ENCODE results near the gene RIMS4.

The RIMS4 gene

DNA sequence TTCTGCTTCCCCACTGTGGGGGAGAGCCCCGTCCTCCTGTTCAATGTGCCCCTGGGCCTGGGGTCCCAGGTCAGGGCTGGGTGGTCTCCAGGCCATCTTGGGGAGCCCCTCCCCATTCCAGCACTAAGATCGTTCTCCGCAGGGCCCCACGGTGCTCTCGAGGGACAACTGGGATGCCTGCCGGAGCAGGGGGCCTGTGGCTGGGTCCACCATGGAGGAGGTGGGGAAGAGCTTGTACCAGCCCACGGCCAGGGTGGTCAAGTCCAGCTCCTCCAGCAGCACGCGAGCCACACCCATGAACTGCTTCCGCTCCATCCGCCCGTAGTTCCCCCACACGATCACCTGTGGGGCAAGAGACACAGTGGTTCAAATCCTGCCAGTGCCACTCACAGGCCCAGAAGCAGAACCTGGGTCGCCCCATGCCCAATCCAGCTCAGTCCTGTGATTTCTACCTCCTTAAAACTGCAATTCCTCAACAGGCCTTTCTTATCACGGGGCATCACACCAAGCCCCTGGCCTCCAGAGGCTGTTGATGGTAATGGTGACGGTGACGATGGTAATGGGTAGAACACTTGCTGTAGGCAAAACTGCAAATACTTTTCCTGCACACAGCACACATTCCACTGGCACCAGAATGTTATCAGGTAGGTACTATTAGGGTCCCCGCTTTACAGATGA, 54.2 kb downstream of the RIMS4 start:
- Histone ChIP-seq H3K4me3 (replicated peaks; ENCODE audit: insufficient read depth, low read length) (no peak overlapping the region), H3K27me3 (ENCODE audit: insufficient read depth, poor library complexity, severe bottlenecking) (peaks cover 3% of the 10 kb centered on the region), H3K27ac (replicated peaks) (no peak overlapping the region)
- no peak for DNase-seq (ENCODE audit: low read depth in 1 of 2, low spot score in 1 of 2)
- TF ChIP-seq POLR2AphosphoS5 (IDR thresholded peaks at IDR 0.05; ENCODE audit: low read depth) (no peak), SPI1 (IDR thresholded peaks at IDR 0.05; ENCODE audit: borderline replicate concordance, low read depth) (no peak), GABPA (IDR thresholded peaks at IDR 0.05; ENCODE audit: low read depth) (no peak), REST (IDR thresholded peaks at IDR 0.05; ENCODE audit: insufficient replicate concordance, low read depth) (no peak)
- TF ChIP-seq, protein P1, sequence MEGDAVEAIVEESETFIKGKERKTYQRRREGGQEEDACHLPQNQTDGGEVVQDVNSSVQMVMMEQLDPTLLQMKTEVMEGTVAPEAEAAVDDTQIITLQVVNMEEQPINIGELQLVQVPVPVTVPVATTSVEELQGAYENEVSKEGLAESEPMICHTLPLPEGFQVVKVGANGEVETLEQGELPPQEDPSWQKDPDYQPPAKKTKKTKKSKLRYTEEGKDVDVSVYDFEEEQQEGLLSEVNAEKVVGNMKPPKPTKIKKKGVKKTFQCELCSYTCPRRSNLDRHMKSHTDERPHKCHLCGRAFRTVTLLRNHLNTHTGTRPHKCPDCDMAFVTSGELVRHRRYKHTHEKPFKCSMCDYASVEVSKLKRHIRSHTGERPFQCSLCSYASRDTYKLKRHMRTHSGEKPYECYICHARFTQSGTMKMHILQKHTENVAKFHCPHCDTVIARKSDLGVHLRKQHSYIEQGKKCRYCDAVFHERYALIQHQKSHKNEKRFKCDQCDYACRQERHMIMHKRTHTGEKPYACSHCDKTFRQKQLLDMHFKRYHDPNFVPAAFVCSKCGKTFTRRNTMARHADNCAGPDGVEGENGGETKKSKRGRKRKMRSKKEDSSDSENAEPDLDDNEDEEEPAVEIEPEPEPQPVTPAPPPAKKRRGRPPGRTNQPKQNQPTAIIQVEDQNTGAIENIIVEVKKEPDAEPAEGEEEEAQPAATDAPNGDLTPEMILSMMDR (IDR thresholded peaks at IDR 0.05; ENCODE audit: insufficient read depth, low read length), result no peak

DNA sequence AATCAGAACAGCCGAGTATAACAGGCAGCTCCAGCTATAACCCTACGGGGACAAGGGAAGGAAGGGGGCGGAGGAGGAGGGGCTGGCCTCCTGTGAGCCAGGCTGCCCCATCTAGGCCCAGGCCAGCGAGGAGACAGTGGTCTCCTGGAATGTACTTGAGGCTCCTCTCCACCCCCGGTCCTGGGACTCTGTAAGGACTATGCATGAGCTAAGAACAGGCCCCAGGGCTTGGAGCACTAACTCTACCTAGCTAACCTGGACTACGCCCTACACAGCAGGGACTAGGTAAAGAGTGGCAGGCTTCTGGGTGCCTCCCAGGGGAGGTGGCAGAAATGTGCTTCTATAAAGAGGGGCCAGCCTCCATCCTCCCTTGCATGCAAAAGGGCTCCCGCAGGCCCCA, 55.8 kb downstream of the RIMS4 start:
- no peak overlapping the region for H3K27ac ChIP-seq (replicated peaks)
- DNase-seq (ENCODE audit: low read depth in 1 of 2, low spot score in 1 of 2), result no peak
- TF ChIP-seq, protein P1 (IDR thresholded peaks at IDR 0.05; ENCODE audit: insufficient read depth, low read length), result no peak
- TF ChIP-seq SPI1 (IDR thresholded peaks at IDR 0.05; ENCODE audit: borderline replicate concordance, low read depth), result no peak
- no peak for TF ChIP-seq REST (IDR thresholded peaks at IDR 0.05; ENCODE audit: insufficient replicate concordance, low read depth)
- TF ChIP-seq POLR2AphosphoS5 (IDR thresholded peaks at IDR 0.05; ENCODE audit: low read depth), result no peak
- no peak overlapping the region for H3K4me3 ChIP-seq (replicated peaks; ENCODE audit: insufficient read depth, low read length)
- peaks cover 3% of the 10 kb centered on the region for H3K27me3 ChIP-seq (ENCODE audit: insufficient read depth, poor library complexity, severe bottlenecking)

GRCh38 chr20:44752099-44752931, 58.0 kb downstream of the RIMS4 start:
- no peak for DNase-seq (ENCODE audit: low read depth in 1 of 2, low spot score in 1 of 2)
- no peak for TF ChIP-seq SPI1 (IDR thresholded peaks at IDR 0.05; ENCODE audit: borderline replicate concordance, low read depth)
- TF ChIP-seq GABPA (IDR thresholded peaks at IDR 0.05; ENCODE audit: low read depth), result no peak
- TF ChIP-seq REST (IDR thresholded peaks at IDR 0.05; ENCODE audit: insufficient replicate concordance, low read depth), result no peak
- no peak for TF ChIP-seq POLR2AphosphoS5 (IDR thresholded peaks at IDR 0.05; ENCODE audit: low read depth)
- TF ChIP-seq, protein P1 (IDR thresholded peaks at IDR 0.05; ENCODE audit: insufficient read depth, low read length), result no peak
- Histone ChIP-seq H3K4me3 (replicated peaks; ENCODE audit: insufficient read depth, low read length) (no peak overlapping the region), H3K27me3 (ENCODE audit: insufficient read depth, poor library complexity, severe bottlenecking) (no peaks in the 10 kb centered on the region), H3K27ac (replicated peaks) (no peak overlapping the region)

Measured in HL-60 (cell line).